Panc1 (cell line): ENCODE data around the gene PHF10. TPM values are rescaled to one million over a fixed set of nuclear protein-coding genes. Genes with fewer than 3 reads are reported as not detected.

ENCODE experiments used
- ATAC-seq: fragments of 200-7000 bp; cut with Tn5 transposase; 2 replicates; pipeline ENCODE4 v1.9.1; 2020; ENCODE audit warnings: mild to moderate bottlenecking, moderate library complexity
- BruUV-seq: library from RNA; stranded (reverse); fragments of 400-500 nt; replicated peaks from 2 replicates; lab custom pipeline; 2021; lab: Mats Ljungman, UMichigan
- CTCF ChIA-PET: fragments of 300-600 bp; sonication (Branson Sonifier 250); formaldehyde crosslinking; loops from one replicate; lab custom pipeline; 2022; ENCODE audit warnings: antibody characterized with exemption; lab: Charles Lee
- POLR2A ChIA-PET: fragments of 300-600 bp; sonication (Branson Sonifier 250); formaldehyde crosslinking; loops from one replicate; lab custom pipeline; 2022; ENCODE audit warnings: antibody characterized with exemption; lab: Charles Lee
- DNase-seq: peaks from one replicate; pipeline ENCODE4 v3.0.0-alpha.2; 2010; ENCODE audit warnings: low read depth, low spot score
- H3K27ac ChIP-seq: 2 replicates; pipeline ENCODE4 v1.5.1; 2011; ENCODE audit warnings: mild to moderate bottlenecking, low read length, inconsistent platforms
- H3K27me3 ChIP-seq: fragments of 200-500 bp; sonication (Bioruptor generic); 2 replicates; pipeline ENCODE4 v1.6.0; 2014; ENCODE audit warnings: low read length, inconsistent platforms; ENCODE audit not compliant: control insufficient read depth, insufficient read depth
- H3K36me3 ChIP-seq: fragments of 200-500 bp; sonication (Bioruptor generic); 2 replicates; pipeline ENCODE4 v1.5.1; 2014; ENCODE audit warnings: inconsistent platforms, mild to moderate bottlenecking, low read length, moderate library complexity; ENCODE audit not compliant: control insufficient read depth, insufficient read depth
- H3K4me1 ChIP-seq: 2 replicates; pipeline ENCODE4 v1.5.1; 2011; ENCODE audit warnings: inconsistent platforms, mild to moderate bottlenecking, low read length, moderate library complexity; ENCODE audit not compliant: control insufficient read depth, insufficient read depth
- H3K4me3 ChIP-seq, 2 experiments: 2 replicates each; pipeline ENCODE4 v1.5.1; 2011 to 2012; ENCODE audit warnings: low read depth in 2 of 2, low read length in 2 of 2, mild to moderate bottlenecking in 2 of 2, inconsistent platforms in 1 of 2, moderate library complexity in 1 of 2
- H3K9me3 ChIP-seq: fragments of 200-500 bp; sonication (Bioruptor generic); 2 replicates; pipeline ENCODE4 v1.5.1; 2014; ENCODE audit warnings: low read depth, mild to moderate bottlenecking, inconsistent platforms, low read length, moderate library complexity; ENCODE audit not compliant: control insufficient read depth, insufficient read depth
- SIN3A ChIP-seq: IDR thresholded peaks from 2 replicates; pipeline ENCODE4 v1.6.1; 2012; ENCODE audit warnings: low read depth, mild to moderate bottlenecking, low read length, moderate library complexity, borderline replicate concordance; ENCODE audit not compliant: insufficient read depth
- TCF7L2 ChIP-seq: IDR thresholded peaks from 2 replicates; pipeline ENCODE4 v1.6.1; 2011; ENCODE audit warnings: mild to moderate bottlenecking, low read depth, low read length, inconsistent platforms
- in situ Hi-C: cut with HindIII; loops from 2 replicates; pipeline ENCODE4 v1.10.0; 2016; ENCODE audit warnings: low sequenced_read_pairs, low pct_unique_long_range_greater_than_20kb
- intact Hi-C: fragments of 100-400 bp; cut with micrococcal nuclease; formaldehyde crosslinking; loops from one replicate; pipeline ENCODE4 v1.10.0; 2022; ENCODE audit not compliant: unreplicated experiment
- total RNA-seq: library from RNA; stranded (reverse); gene quantifications from one replicate; pipeline ENCODE4 v1.2.1, GENCODE V29; 2021; ENCODE audit not compliant: unreplicated experiment
- TF ChIP-seq, protein P1 (sequence below): fragments of 450-650 bp; IDR thresholded peaks from 2 replicates; pipeline ENCODE4 v1.5.1; 2017; ENCODE audit warnings: mild to moderate bottlenecking
- TF ChIP-seq, protein P2 (sequence below), 2 experiments: IDR thresholded peaks; 2 replicates each; pipeline ENCODE4 v1.6.1; 2011 to 2012; ENCODE audit warnings: low read depth in 2 of 2, control low read depth in 1 of 2, low read length in 1 of 2, mild to moderate bottlenecking in 1 of 2, moderate library complexity in 1 of 2; ENCODE audit not compliant: insufficient read depth in 1 of 2

Gene PHF10
- total RNA-seq, 1 experiment from 2014 or later: 71.7 TPM

DNA sequence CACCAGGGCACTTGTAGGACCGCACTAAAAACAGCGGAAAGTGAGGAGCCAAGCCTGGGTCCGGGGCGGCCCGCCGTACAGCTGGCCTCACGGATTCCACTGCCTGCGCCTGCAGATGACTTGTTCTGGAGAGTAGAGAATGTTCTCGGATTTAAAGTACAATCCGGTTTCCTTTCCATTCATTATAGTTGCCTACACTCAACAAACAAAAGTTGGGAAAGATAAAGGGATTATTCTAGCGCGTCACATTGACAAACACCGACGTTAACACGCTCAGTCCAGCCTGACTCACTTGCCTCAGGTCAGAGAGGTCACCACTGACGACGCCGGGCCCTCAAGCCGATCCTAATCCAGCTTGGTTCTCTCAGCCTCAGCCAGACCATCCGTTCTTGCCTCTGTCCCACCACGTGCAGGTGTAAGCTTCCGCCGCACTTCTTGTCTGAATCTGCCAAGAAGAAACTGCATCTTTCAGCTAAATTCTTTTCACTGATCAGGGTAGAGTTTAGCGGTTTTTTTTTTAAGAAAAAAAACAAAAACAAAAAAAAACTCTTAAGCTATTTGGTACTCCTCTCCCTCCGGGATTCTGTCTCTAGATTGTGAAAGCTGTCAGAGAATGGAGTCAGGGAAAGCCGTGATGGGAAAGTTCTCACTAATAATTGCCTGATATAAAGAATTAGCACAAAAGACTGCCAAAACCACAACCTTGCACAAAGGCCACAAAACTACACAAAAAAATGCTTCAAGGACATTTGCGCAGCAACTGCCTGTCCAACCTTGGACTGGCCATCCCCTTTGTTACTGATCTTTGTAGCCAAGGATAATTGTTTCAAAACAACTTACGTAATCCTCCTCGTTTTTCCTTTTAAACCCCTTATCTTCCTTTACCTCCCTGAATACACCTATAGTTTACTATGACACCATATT is 1.1 kb upstream of the PHF10 start:
- in situ Hi-C loops: no loop called here
- CTCF ChIA-PET: no interaction called here
- Histone ChIP-seq H3K4me3 (peak overlapping the region; percentile 64), H3K4me1 (peaks cover 28% of the 10 kb centered on the region), H3K9me3 (no peaks in the 10 kb centered on the region), H3K27me3 (no peaks in the 10 kb centered on the region), H3K27ac (peak overlapping the region; percentile 76), H3K36me3 (no peaks in the 10 kb centered on the region)
- peak; percentile 62 for ATAC-seq
- intact Hi-C loops: no loop called here
- no TSS peak for BruUV-seq
- POLR2A ChIA-PET: interaction anchor here (0.7 to 1.1 kb wide), 3 partner anchors 17 to 606 kb away, joined by 3 to 6 read pairs (median 3); no protein-coding TSS in a partner anchor
- TF ChIP-seq TCF7L2: peak; percentile 14; the same call in 1 of the 2 replicates
- TF ChIP-seq, protein P1, sequence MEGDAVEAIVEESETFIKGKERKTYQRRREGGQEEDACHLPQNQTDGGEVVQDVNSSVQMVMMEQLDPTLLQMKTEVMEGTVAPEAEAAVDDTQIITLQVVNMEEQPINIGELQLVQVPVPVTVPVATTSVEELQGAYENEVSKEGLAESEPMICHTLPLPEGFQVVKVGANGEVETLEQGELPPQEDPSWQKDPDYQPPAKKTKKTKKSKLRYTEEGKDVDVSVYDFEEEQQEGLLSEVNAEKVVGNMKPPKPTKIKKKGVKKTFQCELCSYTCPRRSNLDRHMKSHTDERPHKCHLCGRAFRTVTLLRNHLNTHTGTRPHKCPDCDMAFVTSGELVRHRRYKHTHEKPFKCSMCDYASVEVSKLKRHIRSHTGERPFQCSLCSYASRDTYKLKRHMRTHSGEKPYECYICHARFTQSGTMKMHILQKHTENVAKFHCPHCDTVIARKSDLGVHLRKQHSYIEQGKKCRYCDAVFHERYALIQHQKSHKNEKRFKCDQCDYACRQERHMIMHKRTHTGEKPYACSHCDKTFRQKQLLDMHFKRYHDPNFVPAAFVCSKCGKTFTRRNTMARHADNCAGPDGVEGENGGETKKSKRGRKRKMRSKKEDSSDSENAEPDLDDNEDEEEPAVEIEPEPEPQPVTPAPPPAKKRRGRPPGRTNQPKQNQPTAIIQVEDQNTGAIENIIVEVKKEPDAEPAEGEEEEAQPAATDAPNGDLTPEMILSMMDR: no peak
- no peak for DNase-seq

DNA sequence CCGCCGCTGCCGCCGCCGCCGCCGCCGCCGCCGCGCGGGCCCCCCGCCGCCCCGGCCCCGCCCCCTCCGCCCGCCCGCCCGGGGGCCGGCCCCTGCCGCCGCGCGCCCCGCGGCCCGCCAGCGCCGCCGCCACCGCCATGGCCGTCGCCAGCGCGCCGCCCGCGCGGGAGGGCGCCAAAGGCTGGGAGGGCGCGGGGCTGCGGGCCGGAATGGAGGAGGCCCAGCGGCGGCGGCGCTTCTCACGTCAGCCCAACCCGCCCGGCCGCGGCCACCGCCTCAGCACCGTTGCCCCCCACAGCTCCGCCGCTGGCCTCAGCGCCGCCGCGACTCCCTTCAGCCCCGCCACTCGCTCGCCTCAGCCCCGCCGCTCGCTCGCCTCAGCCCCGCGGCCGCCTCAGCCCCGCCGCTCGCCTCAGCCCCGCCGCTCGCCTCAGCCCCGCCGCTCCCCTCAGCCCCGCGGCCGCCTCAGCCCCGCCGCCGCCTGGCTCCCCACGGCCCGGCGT is 258 bp downstream of the PHF10 start:
- DNase-seq: no peak
- ATAC-seq: peak; percentile 72
- intact Hi-C loops: no loop called here
- no peaks in the 10 kb centered on the region for H3K36me3 ChIP-seq
- no TSS peak for BruUV-seq
- H3K27me3 ChIP-seq: no peaks in the 10 kb centered on the region
- H3K4me1 ChIP-seq: peaks cover 34% of the 10 kb centered on the region
- CTCF ChIA-PET: no interaction called here
- TF ChIP-seq, protein P2, sequence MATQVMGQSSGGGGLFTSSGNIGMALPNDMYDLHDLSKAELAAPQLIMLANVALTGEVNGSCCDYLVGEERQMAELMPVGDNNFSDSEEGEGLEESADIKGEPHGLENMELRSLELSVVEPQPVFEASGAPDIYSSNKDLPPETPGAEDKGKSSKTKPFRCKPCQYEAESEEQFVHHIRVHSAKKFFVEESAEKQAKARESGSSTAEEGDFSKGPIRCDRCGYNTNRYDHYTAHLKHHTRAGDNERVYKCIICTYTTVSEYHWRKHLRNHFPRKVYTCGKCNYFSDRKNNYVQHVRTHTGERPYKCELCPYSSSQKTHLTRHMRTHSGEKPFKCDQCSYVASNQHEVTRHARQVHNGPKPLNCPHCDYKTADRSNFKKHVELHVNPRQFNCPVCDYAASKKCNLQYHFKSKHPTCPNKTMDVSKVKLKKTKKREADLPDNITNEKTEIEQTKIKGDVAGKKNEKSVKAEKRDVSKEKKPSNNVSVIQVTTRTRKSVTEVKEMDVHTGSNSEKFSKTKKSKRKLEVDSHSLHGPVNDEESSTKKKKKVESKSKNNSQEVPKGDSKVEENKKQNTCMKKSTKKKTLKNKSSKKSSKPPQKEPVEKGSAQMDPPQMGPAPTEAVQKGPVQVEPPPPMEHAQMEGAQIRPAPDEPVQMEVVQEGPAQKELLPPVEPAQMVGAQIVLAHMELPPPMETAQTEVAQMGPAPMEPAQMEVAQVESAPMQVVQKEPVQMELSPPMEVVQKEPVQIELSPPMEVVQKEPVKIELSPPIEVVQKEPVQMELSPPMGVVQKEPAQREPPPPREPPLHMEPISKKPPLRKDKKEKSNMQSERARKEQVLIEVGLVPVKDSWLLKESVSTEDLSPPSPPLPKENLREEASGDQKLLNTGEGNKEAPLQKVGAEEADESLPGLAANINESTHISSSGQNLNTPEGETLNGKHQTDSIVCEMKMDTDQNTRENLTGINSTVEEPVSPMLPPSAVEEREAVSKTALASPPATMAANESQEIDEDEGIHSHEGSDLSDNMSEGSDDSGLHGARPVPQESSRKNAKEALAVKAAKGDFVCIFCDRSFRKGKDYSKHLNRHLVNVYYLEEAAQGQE (IDR thresholded peaks at IDR 0.05; ENCODE audit: insufficient read depth in 1 of 2, low read depth in 2 of 2, low read length in 1 of 2): no peak
- peak; percentile 42; the same call in 1 of the 2 replicates for TF ChIP-seq SIN3A
- TF ChIP-seq, protein P1: 0 out of 2 replicates have a peak, but pooled peaks have one; percentile 11
- no peak overlapping the region for H3K27ac ChIP-seq
- in situ Hi-C loops: no loop called here
- H3K9me3 ChIP-seq: no peaks in the 10 kb centered on the region
- POLR2A ChIA-PET: no interaction called here
- H3K4me3 ChIP-seq: peak overlapping the region in 1 of 2 experiments; percentile 39; a peak in 2 of 4 replicates
